ENCODE data around the gene MVD.

The MVD gene

DNA sequence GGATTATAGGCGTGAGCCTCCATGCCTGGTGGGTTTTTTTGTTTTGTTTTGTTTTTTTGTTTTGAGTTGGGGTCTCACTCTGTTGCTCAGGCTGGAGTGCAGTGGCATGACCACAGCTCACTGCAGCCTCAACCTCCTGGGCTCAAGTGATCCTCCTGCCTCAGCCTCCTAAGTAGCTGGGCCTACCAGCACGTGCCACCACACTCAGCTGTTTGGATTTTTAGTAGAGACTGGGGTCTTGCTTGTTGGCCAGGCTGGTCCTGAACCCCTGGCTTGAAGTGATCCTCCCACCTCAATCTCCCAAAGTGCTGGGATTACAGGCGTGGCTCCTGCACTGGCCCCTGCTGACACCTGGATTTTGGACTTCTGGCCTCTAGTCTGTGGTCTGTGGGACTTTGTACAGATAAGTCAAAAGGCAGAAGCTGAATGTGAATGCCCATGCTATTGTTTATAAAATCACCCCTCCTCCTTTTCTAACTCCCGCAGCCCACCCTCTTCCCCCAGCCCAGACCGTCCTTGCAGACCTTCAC is 17.7 kb upstream of the MVD start:
- Histone ChIP-seq H3K9me3 (ENCODE audit: control insufficient read depth, low read length) (no peaks in the 10 kb centered on the region), H3K27me3 (ENCODE audit: control insufficient read depth, insufficient read depth, low read length) (no peaks in the 10 kb centered on the region), H2AFZ (no peak overlapping the region), H3K4me2 (ENCODE audit: low read length) (no peak overlapping the region), H3K36me3 (ENCODE audit: control insufficient read depth, insufficient read depth, low read length) (no peaks in the 10 kb centered on the region), H3K79me2 (no peaks in the 10 kb centered on the region), H3K4me1 (peaks cover 5% of the 10 kb centered on the region), H3K9ac (no peak overlapping the region), H3K4me3 (ENCODE audit: low read depth, low read length) (no peak overlapping the region), H3K27ac (no peak overlapping the region)
- TF ChIP-seq, protein P1, sequence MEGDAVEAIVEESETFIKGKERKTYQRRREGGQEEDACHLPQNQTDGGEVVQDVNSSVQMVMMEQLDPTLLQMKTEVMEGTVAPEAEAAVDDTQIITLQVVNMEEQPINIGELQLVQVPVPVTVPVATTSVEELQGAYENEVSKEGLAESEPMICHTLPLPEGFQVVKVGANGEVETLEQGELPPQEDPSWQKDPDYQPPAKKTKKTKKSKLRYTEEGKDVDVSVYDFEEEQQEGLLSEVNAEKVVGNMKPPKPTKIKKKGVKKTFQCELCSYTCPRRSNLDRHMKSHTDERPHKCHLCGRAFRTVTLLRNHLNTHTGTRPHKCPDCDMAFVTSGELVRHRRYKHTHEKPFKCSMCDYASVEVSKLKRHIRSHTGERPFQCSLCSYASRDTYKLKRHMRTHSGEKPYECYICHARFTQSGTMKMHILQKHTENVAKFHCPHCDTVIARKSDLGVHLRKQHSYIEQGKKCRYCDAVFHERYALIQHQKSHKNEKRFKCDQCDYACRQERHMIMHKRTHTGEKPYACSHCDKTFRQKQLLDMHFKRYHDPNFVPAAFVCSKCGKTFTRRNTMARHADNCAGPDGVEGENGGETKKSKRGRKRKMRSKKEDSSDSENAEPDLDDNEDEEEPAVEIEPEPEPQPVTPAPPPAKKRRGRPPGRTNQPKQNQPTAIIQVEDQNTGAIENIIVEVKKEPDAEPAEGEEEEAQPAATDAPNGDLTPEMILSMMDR (IDR thresholded peaks at IDR 0.05), result no peak

DNA sequence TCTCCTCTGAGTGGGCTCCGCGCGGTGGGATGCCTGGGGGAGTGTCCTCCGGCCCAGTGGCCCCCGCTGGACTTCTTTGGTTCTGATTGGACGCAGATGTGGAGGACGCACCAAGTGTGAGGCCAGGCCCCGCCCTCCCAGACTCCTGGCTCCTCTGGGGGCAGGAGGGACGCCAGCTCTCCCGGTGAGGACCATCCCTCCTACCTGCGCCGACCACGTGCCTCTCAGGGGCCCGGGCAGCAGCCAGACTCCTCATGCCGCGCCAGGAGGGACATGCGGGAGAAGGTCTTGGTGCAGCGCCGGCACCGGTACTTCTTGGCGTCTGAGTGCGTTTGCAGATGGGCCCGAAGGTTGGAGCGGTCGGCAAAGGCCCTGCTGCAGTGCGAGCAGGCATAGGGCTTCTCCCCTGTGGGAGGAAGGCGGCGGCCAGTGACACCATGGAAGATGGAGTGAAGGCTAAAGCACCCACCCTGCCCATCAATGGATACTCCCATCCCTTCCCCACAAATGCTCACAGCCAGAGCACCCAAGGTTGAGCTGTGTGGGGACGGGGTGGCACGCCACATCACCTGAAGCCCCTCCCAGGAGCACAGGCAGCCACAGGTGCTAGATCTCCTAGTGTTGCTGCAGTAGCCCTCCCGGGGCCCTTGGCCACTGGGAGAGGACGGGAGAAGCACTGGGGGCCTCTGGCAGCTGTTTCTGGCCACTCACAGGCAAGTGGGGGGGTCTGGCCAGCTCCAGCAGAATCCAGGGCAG is 15.5 kb upstream of the MVD start:
- Histone ChIP-seq H3K36me3 (ENCODE audit: control insufficient read depth, insufficient read depth, low read length) (no peaks in the 10 kb centered on the region), H3K9me3 (ENCODE audit: control insufficient read depth, low read length) (no peaks in the 10 kb centered on the region), H3K4me1 (no peaks in the 10 kb centered on the region), H2AFZ (no peak overlapping the region), H3K9ac (no peak overlapping the region), H3K4me2 (ENCODE audit: low read length) (no peak overlapping the region), H3K27me3 (ENCODE audit: control insufficient read depth, insufficient read depth, low read length) (no peaks in the 10 kb centered on the region), H3K79me2 (no peaks in the 10 kb centered on the region), H3K4me3 (ENCODE audit: low read depth, low read length) (no peak overlapping the region), H3K27ac (no peak overlapping the region)
- TF ChIP-seq, protein P1 (IDR thresholded peaks at IDR 0.05), result no peak

DNA sequence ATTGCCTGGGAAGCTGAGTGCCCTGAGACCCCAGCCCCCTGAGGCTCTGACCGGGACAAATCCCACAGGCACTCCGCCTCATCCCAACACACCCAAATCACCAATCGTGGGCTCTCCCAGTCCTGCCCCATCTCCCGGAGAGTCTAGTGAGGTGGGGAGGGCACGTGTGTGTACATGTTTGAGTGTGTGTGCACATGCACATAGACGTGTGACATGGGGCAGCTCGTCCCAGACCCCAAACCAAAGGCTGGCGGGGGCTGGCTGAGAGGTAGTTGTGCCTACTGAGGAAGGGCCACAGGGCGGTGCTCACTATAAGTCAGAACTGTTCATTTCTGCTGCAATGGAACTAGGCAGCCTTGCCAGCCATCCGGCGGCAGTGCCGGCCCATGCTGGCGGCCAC is 14.8 kb upstream of the MVD start:
- Histone ChIP-seq H3K9me3 (ENCODE audit: control insufficient read depth, low read length) (no peaks in the 10 kb centered on the region), H3K27ac (no peak overlapping the region), H3K4me2 (ENCODE audit: low read length) (no peak overlapping the region), H3K4me1 (no peaks in the 10 kb centered on the region), H2AFZ (no peak overlapping the region), H3K79me2 (no peaks in the 10 kb centered on the region), H3K9ac (no peak overlapping the region), H3K27me3 (ENCODE audit: control insufficient read depth, insufficient read depth, low read length) (no peaks in the 10 kb centered on the region), H3K36me3 (ENCODE audit: control insufficient read depth, insufficient read depth, low read length) (no peaks in the 10 kb centered on the region), H3K4me3 (ENCODE audit: low read depth, low read length) (no peak overlapping the region)
- TF ChIP-seq, protein P1 (IDR thresholded peaks at IDR 0.05), result no peak

DNA sequence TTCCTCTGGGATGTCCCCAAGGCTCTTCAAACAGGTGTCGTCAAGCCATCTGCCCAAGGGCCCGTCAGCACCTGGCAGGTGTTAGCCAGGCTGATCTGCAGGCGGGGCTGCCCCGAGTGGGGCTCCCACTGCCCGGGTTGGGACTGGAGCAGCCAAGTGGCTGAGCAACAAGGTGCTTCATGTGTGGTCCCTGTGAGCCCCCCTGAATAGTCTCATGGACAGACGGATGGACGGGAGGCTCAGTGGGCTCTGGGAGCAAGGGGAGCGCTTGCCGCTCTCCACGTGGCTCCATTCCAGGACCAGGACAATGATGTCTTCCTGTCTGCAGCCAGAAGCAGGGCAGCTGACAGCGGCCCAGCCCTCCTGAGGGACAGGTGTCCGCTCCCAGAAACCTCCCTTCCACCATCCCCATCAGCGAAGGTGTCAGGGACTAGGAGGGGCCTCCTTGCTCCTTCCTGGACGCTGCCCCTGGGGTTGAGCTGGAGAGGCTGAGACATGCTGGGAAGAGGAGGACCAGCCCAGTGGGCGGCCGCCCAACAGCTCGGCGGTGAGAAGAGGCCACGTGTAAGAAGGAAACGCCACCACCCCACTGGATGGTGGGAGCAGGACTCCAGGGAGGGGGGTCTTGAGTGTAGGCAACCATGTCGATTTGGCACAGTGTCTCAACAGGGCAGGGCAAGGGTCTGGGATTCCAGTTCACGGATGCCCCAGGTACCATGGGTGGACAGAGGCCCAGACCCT is 13.8 kb upstream of the MVD start:
- Histone ChIP-seq H3K4me2 (ENCODE audit: low read length) (no peak overlapping the region), H3K27ac (no peak overlapping the region), H3K4me1 (no peaks in the 10 kb centered on the region), H3K9ac (no peak overlapping the region), H3K36me3 (ENCODE audit: control insufficient read depth, insufficient read depth, low read length) (no peaks in the 10 kb centered on the region), H3K9me3 (ENCODE audit: control insufficient read depth, low read length) (no peaks in the 10 kb centered on the region), H3K27me3 (ENCODE audit: control insufficient read depth, insufficient read depth, low read length) (no peaks in the 10 kb centered on the region), H3K4me3 (ENCODE audit: low read depth, low read length) (no peak overlapping the region), H3K79me2 (no peaks in the 10 kb centered on the region), H2AFZ (no peak overlapping the region)
- TF ChIP-seq, protein P1 (IDR thresholded peaks at IDR 0.05), result no peak
